Eye (tissue), 1 donor: ENCODE results near the gene FANCF.

Source experiments
- DNase-seq: peaks from one replicate; pipeline ENCODE4 v3.0.0-alpha.2; 2015

FANCF gene

DNA sequence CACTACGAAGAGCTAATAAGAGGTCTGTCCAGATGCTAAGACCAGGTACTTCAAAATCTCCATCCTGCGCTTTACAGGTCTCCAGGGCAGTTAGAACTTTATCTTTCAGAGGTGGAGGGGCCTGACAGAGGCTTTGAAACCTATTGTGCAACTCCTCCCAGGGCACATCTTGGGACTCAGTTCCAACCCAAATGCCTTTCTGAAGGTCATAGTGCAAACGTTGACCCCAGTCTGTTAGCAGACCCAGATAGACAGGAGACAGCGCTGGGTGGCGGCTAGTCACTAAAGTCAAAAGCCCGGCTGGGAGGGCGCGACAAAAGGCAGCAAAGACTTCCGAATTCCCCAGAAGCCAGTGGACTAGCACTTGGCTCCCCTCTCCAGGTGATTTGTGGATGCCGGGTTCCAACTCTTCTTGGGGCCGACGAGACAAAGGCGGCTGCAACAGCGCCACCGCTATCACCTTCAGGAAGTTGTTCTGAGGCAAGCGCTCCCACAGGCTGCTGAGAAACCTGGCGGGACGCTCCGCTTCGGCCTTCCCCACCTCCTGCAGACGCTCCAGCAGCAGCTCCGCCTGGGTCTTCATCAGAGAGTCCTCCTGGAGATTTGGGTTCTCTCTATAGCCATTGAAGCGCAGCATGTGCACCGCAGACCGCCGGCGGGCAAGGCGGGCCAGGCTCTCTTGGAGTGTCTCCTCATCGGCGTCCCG lies 728 bp downstream of the FANCF start:
- DNase-seq: peak; percentile 91

DNA sequence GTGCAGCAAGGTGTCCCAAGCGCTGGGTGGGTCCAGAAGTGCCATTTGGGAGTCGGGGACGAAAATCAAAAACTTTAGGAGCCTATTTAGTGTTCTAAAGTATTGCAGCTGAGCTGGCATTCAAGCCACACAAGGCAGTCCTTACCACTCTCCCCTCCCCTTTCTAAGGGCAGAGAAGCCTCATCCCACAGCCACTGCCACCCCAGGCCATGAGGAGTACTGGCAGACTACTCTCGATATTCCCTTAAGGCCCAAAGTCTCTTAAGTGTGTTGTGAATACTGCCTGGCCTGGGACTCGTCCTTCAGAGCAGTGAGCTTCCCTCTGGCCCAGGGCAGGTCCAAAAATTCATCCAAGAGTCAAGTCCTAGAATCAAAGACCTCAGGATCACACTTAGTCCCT lies 7.8 kb downstream of the FANCF start:
- no peak for DNase-seq

DNA sequence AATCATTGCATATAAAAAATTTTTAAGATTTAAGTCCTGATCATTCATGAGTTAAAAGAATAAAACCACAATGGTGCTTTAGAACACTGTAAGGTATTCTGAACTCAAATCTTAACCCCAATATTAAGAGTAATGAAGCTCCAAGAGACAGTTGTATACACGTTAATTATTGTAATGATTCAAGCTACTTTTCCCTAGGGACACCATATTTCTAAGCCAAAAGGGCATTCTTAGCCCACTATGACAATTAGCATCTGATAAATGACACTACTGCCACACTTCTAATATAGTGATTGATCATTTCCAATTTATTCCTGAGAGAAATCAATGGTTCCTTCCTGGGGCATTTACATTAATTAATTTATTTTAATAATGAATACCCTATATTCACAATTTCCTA lies 21.7 kb downstream of the FANCF start:
- no peak for DNase-seq

DNA sequence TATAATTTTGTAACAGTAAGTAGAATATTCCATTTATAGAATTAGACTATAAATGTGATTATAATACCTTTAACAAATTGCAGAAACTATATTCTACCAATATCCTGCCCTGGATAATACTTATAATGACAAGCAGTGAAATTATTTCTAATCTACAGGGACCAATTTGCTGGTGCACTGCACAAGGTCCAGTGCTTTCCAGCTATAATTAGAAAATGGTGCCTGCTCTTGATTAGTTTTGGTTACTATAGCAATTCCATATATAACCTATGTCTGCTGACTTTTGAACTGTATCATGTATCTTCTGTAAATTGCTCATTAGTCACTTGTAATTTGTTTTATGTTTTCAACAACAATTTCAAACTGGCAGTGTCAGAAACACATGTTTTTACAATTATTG lies 23.1 kb downstream of the FANCF start:
- no peak for DNase-seq

DNA sequence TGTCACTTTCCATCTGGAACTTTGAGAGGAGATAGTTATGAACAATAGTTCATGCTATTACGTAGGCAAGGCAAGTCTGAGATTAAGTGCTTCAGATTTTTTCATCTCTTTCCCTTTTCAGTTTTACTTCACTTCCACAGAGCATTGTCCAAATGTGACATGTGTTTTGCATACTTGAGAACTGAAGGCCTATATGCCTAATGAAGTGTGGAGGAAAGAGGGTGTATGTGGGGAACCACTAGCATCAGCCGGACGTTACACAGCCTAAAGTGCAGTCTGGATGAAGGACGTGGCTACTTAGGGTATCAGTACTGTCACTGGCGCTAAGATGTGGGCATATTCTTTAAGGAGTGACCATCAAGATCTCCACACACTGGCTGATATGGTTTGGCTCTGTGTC lies 26.2 kb downstream of the FANCF start:
- no peak for DNase-seq

DNA sequence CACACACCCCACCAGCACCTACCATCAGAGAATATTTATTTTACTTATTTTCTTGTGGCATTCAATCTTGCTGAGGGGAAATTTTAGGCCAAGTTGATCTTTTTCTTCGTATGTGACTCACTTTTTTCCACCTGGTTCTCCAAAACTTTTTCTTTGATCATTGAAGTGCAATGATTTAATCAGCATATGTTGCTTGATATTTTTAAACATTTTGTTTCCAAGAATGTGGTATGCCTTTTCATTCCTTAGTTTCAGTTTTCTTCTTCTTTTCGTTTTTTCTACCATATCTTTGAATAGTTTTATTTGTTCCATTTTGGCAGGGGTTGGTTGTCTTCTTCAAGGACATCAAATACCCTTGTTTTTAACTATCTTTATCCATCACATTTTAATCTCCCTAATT lies 28.6 kb downstream of the FANCF start:
- DNase-seq: no peak

DNA sequence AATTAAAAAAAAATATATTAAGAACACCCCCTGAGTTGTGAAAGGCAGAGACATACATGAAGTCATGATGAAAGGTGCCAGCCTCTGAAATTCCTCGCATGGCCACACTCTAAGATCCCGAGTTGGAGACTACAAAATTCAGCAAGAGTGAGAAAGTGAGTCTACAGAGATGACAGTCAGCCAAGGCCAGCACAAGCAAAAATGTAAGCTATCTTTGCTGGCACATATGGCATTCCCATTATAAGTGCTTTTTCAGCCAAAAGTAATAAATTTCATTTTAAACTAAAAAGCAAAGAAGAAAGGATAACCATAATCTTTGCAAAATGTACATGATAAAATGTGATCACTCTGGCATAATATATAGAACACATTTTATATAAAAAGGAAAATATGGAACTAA lies 40.6 kb downstream of the FANCF start:
- DNase-seq: no peak

DNA sequence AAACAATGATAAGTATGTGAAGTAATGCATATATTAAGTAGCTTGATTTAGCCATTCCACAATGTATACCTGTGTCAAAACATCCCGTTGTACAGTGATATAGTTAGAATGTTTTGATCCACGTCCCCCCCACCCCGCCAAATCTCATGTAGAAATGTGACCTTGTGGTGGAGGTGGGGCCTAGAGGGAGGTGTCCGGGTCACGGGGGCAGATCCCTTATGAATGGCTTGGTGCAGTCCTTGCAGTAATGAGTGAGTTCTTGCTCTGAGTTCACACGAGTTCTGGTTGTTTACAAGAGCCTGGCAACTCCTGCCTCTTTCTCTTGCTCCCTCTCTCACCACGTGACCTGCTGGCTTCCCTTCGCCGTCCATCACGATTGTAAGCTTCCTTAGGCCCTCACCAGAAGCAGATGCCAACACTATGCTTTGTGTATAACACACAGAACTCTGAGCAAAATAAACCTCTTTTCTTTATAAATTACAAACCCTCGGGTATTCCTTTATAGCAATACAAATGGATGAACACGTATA lies 41.6 kb downstream of the FANCF start:
- no peak for DNase-seq

DNA sequence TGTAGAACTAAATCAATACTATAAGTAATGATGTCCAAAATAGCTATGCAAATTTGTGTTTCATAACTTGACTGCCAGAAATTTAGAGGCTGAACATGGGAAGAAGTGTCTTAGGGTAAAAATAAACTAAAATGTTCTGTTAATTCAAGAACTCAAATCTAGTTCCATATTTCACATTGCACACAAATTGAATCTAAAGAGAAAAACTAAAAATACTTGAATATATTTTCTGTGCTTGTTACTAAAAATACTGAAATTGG lies 43.5 kb downstream of the FANCF start:
- no peak for DNase-seq

DNA sequence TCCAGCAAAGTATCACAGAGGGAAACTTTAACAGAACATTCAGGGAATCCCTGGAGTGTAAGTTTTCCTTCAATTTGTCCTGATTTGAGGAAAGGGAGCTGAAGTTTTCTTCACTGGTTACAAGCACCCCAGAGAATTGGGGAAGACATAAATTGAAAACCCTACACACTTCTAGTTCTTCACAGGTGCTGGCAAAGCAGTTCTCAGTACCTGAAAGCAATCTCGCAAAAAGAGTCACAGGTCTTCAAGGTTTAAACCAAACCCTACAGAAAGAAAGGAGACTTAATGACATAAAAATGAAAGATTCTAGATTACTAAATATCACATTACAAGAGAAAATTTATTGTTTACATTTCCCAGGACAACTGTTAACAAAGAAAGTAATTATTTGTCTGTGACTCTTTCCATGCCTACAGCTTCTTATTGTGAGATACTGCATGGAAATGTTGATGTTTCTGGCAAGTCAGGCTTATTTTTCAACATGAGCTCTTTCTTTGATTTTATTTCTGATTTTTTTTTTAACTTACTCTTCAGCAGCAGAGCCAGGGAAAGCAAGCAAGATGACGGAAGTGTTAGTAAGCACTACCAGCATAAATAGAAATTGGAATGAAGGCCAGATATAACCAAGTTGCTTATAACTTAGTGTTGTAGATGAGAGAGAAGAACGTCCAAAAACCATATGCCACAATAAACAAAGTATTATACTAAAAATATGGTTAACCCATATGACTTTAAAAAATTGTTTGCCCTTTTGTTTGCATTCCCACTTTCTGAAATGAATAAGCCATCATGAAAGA lies 44.1 kb downstream of the FANCF start:
- no peak for DNase-seq

DNA sequence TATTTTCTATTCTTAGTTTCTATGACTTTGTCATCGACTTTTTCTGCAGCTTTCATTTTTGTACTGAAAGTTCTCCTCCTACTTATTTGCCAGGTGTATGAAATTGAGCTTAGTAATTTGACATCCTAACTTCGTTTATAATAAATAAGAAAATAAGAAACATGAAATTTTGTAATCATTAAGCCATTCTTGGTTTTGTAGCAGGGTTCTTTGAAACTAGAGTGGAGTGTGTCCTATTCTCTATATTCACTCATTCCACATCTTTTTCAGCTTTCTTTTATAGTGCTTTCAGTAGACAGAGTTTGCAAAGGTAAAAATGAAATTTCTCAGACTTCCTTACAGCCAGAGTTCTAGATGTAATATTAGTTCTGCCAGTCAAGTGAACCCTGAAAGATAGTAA lies 47.8 kb downstream of the FANCF start:
- DNase-seq: no peak
